DND-41 (cell line): Measurements from ENCODE around the gene KCNB1.

Experiments used
- ATAC-seq: fragments of 200-7000 bp; cut with Tn5 transposase; 3 replicates; pipeline ENCODE4 v1.9.1; 2021; ENCODE audit warnings: low read depth; ENCODE audit not compliant: insufficient read depth
- DNase-seq: peaks from one replicate; pipeline ENCODE4 v3.0.0-alpha.2; 2020
- H2AFZ ChIP-seq: 2 replicates; pipeline ENCODE4 v1.6.0; 2012; ENCODE audit warnings: low read depth, low read length
- H3K27ac ChIP-seq: 2 replicates; pipeline ENCODE4 v1.5.1; 2012; ENCODE audit warnings: low read length, inconsistent platforms
- H3K27me3 ChIP-seq: fragments of 200-600 bp; sonication (generic); 2 replicates; pipeline ENCODE4 v1.6.0; 2012; ENCODE audit warnings: low read length, mild to moderate bottlenecking, inconsistent platforms; ENCODE audit not compliant: insufficient read depth, poor library complexity
- H3K36me3 ChIP-seq: 2 replicates; pipeline ENCODE4 v1.5.1; 2012; ENCODE audit warnings: low read length, inconsistent platforms; ENCODE audit not compliant: insufficient read depth
- H3K4me1 ChIP-seq: 2 replicates; pipeline ENCODE4 v1.5.1; 2012; ENCODE audit warnings: mild to moderate bottlenecking, low read length; ENCODE audit not compliant: insufficient read depth
- H3K4me2 ChIP-seq: 2 replicates; pipeline ENCODE4 v1.6.0; 2012; ENCODE audit warnings: mild to moderate bottlenecking, moderate library complexity, low read length, inconsistent platforms; ENCODE audit not compliant: insufficient read depth
- H3K4me3 ChIP-seq, 2 experiments: fragments of 200-600 bp in 1 of 2; shearing (Covaris generic) in 1 of 2; 2 replicates each; pipeline ENCODE4 v1.5.1; 2012 to 2016; ENCODE audit warnings: inconsistent platforms in 2 of 2, low read length in 2 of 2, mild to moderate bottlenecking in 2 of 2, low read depth in 1 of 2, moderate library complexity in 1 of 2
- H3K79me2 ChIP-seq: 2 replicates; pipeline ENCODE4 v1.6.0; 2012; ENCODE audit warnings: low read length, inconsistent platforms; ENCODE audit not compliant: insufficient read depth
- H3K9ac ChIP-seq: 2 replicates; pipeline ENCODE4 v1.6.0; 2012; ENCODE audit warnings: low read depth, mild to moderate bottlenecking, inconsistent platforms, low read length, moderate library complexity
- H3K9me3 ChIP-seq: 2 replicates; pipeline ENCODE4 v1.5.1; 2012; ENCODE audit warnings: low read length, moderate library complexity, mild to moderate bottlenecking, inconsistent platforms; ENCODE audit not compliant: insufficient read depth, severe bottlenecking
- H4K20me1 ChIP-seq: 2 replicates; pipeline ENCODE4 v1.6.0; 2012; ENCODE audit warnings: low read length; ENCODE audit not compliant: insufficient read depth
- EZH2 ChIP-seq: IDR thresholded peaks from 3 replicates; pipeline ENCODE4 v1.6.1; 2012; ENCODE audit warnings: borderline replicate concordance, low read depth, mild to moderate bottlenecking, moderate library complexity, low read length, inconsistent platforms; ENCODE audit not compliant: severe bottlenecking
- TF ChIP-seq, protein P1 (sequence below): IDR thresholded peaks from 2 replicates; pipeline ENCODE4 v1.5.1; 2012; ENCODE audit warnings: borderline replicate concordance, low read length, moderate library complexity, mild to moderate bottlenecking; ENCODE audit not compliant: poor library complexity, severe bottlenecking; ENCODE audit errors: extremely low read depth

The KCNB1 gene

DNA sequence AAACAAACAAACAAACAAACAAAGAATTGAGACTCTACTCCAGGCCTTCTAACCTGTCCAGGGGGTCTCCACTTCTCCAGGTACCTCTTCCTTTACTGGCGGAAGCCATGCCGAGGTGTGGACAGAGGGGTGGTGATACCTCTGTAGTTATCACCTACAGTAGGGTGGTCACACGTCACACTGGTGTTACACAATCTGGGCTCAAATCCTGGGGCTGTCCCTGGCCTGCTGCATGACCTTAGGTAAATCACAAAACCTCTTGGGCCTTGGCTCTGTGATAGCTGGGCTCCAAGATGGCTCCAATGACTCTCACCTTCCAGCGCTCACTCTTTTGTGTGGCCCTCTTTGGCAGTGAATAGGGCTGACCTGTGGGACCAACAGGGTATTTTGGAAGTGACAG is 127.8 kb downstream of the KCNB1 start:
- Histone ChIP-seq H4K20me1 (no peaks in the 10 kb centered on the region), H3K27me3 (peaks cover 31% of the 10 kb centered on the region), H3K27ac (no peak overlapping the region), H3K79me2 (no peaks in the 10 kb centered on the region), H3K36me3 (no peaks in the 10 kb centered on the region), H3K4me3 (no peak overlapping the region), H3K4me2 (no peak overlapping the region), H3K9me3 (no peaks in the 10 kb centered on the region), H3K4me1 (no peaks in the 10 kb centered on the region), H3K9ac (no peak overlapping the region), H2AFZ (no peak overlapping the region)
- DNase-seq (no peak), ATAC-seq (no peak)
- TF ChIP-seq, protein P1, sequence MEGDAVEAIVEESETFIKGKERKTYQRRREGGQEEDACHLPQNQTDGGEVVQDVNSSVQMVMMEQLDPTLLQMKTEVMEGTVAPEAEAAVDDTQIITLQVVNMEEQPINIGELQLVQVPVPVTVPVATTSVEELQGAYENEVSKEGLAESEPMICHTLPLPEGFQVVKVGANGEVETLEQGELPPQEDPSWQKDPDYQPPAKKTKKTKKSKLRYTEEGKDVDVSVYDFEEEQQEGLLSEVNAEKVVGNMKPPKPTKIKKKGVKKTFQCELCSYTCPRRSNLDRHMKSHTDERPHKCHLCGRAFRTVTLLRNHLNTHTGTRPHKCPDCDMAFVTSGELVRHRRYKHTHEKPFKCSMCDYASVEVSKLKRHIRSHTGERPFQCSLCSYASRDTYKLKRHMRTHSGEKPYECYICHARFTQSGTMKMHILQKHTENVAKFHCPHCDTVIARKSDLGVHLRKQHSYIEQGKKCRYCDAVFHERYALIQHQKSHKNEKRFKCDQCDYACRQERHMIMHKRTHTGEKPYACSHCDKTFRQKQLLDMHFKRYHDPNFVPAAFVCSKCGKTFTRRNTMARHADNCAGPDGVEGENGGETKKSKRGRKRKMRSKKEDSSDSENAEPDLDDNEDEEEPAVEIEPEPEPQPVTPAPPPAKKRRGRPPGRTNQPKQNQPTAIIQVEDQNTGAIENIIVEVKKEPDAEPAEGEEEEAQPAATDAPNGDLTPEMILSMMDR = no peak
- no peak for TF ChIP-seq EZH2

DNA sequence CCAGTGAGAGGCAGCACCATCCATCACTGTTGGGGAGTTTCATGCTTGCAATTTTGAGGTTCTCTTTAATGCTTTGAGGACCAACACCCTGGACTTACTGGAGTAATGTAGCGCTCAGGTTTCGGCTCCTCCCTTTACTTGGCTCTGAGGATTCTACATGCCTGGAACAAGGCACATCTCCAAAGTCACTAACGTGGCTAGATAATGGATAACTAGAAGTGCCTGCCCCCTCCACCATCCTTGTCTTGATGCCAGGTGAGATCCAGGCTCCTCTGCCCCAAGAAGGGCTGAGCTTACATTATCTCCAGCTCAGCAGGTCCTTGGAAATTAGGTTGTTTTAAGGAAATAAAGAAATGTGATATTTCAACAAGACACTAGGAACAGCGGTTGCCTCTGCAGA is 129.1 kb downstream of the KCNB1 start:
- TF ChIP-seq, protein P1 = no peak
- no peak for TF ChIP-seq EZH2
- Histone ChIP-seq H4K20me1 (no peaks in the 10 kb centered on the region), H3K36me3 (no peaks in the 10 kb centered on the region), H3K79me2 (no peaks in the 10 kb centered on the region), H2AFZ (no peak overlapping the region), H3K4me2 (no peak overlapping the region), H3K9ac (no peak overlapping the region), H3K27me3 (peaks cover 41% of the 10 kb centered on the region), H3K9me3 (no peaks in the 10 kb centered on the region), H3K27ac (no peak overlapping the region), H3K4me3 (no peak overlapping the region), H3K4me1 (no peaks in the 10 kb centered on the region)
- DNase-seq (no peak), ATAC-seq (no peak)

DNA sequence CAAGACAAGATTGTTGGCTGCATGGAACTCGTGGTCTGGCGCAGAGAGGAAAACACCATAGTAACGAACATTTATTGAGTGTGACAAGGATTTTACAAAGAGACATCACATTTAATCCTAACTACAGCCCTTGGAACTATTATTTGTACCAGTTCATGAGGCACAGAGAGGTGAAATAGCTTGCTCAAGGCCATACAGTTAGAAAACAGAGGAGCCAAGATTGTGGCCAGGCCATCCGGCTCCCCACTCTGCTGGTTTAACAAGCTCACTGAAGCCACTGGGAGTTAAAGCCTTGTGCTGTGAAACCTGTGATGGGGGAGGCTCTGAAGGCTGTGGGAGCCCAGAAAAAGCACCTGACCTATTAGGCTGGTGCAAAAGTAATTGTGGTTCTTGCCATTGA is 129.7 kb downstream of the KCNB1 start:
- Histone ChIP-seq H4K20me1 (no peaks in the 10 kb centered on the region), H3K36me3 (no peaks in the 10 kb centered on the region), H3K4me1 (no peaks in the 10 kb centered on the region), H3K27ac (no peak overlapping the region), H3K79me2 (no peaks in the 10 kb centered on the region), H3K4me3 (no peak overlapping the region), H3K9ac (no peak overlapping the region), H3K9me3 (no peaks in the 10 kb centered on the region), H3K27me3 (peaks cover 40% of the 10 kb centered on the region), H3K4me2 (no peak overlapping the region), H2AFZ (no peak overlapping the region)
- DNase-seq = no peak
- no peak for ATAC-seq
- no peak for TF ChIP-seq EZH2
- TF ChIP-seq, protein P1 = no peak

DNA sequence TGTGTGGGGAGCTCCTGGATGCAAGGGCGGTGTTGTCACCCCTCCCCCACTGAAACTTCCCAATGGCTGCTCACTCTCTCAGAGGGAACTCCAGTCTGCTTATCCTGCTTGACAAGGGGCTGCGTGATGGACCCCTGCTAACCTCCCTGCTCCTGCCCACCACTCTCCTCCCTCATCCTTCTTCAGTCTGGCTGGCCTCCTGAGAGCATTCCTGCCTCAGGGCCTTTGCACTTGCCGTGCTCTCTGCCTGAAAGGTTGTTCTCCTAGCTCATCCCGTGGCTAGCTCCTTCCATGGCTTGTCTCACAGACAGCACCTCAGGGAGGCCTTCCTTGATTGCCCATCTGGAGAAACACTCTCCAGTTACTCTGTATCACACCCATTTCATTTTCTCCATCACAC is 130.7 kb downstream of the KCNB1 start:
- no peak overlapping the region for H3K9ac ChIP-seq
- no peak overlapping the region for H2AFZ ChIP-seq
- H3K27me3 ChIP-seq = peaks cover 35% of the 10 kb centered on the region
- H3K36me3 ChIP-seq = no peaks in the 10 kb centered on the region
- no peaks in the 10 kb centered on the region for H4K20me1 ChIP-seq
- H3K4me1 ChIP-seq = no peaks in the 10 kb centered on the region
- no peak overlapping the region for H3K4me3 ChIP-seq
- no peaks in the 10 kb centered on the region for H3K9me3 ChIP-seq
- no peak overlapping the region for H3K4me2 ChIP-seq
- H3K79me2 ChIP-seq = no peaks in the 10 kb centered on the region
- ATAC-seq = no peak
- TF ChIP-seq, protein P1 = no peak
- TF ChIP-seq EZH2 = no peak
- no peak overlapping the region for H3K27ac ChIP-seq
- no peak for DNase-seq
